Tibial artery (tissue), 4 donors: ENCODE results near the gene POU2AF1.

ENCODE experiments used
- DNase-seq, 2 donors: peaks; one replicate each; pipeline ENCODE4 v3.0.0-alpha.2; 2019
- H3K27ac ChIP-seq, 2 donors: fragments of 200-600 bp; sonication (generic) in 1 of 2; 1 replicate in 1 of 2; 2 replicates in 1 of 2; pipeline ENCODE4 v1.5.1; 2018 to 2019; ENCODE audit warnings: mild to moderate bottlenecking in 1 of 2
- H3K27me3 ChIP-seq, 2 donors: fragments of 200-600 bp; sonication (generic) in 1 of 2; one replicate each; pipeline versions ENCODE4 v1.5.1 to v1.6.0; 2016 to 2019
- H3K36me3 ChIP-seq, 3 donors: fragments of 200-600 bp; sonication (generic) in 2 of 3; one replicate each; pipeline ENCODE4 v1.5.1; 2016 to 2019; ENCODE audit warnings: mild to moderate bottlenecking in 2 of 3
- H3K4me1 ChIP-seq, 4 donors: fragments of 200-600 bp; sonication (generic) in 2 of 4; 1 replicate in 3 of 4; 2 replicates in 1 of 4; pipeline ENCODE4 v1.5.1; 2016 to 2019
- H3K4me3 ChIP-seq, 2 donors: fragments of 200-600 bp; sonication (generic) in 1 of 2; 1 replicate in 1 of 2; 2 replicates in 1 of 2; pipeline ENCODE4 v1.5.1; 2018 to 2019; ENCODE audit warnings: mild to moderate bottlenecking in 2 of 2
- H3K9me3 ChIP-seq, 3 donors: fragments of 200-600 bp; sonication (generic) in 1 of 3; one replicate each; pipeline ENCODE4 v1.5.1; 2016 to 2019
- CTCF ChIP-seq, 2 experiments: fragments of 200-600 bp in 1 of 2; fragments of 450-650 bp in 1 of 2; IDR thresholded peaks; one replicate each; pipeline ENCODE4 v1.5.1; 2017 to 2019; ENCODE audit warnings: antibody characterized with exemption in 2 of 2, mild to moderate bottlenecking in 1 of 2, moderate library complexity in 1 of 2
- intact Hi-C: fragments of 100-400 bp; cut with DNase I; formaldehyde crosslinking; loops from one replicate; pipeline ENCODE4 v1.15.0; 2023; ENCODE audit warnings: low total_unique reads

Gene POU2AF1

GRCh38 chr11:111408789-111409727 lies 30.0 kb upstream of the POU2AF1 start:
- Histone ChIP-seq H3K9me3 (no peaks in the 10 kb centered on the region), H3K36me3 (no peaks in the 10 kb centered on the region), H3K27ac (no peak overlapping the region), H3K4me3 (no peak overlapping the region), H3K4me1 (no peaks in the 10 kb centered on the region), H3K27me3 (no peaks in the 10 kb centered on the region)
- DNase-seq, result no peak
- intact Hi-C loops, result no loop called here
- no peak for TF ChIP-seq CTCF (IDR thresholded peaks at IDR 0.05)

GRCh38 chr11:111407652-111408051 lies 28.6 kb upstream of the POU2AF1 start:
- Histone ChIP-seq H3K27me3 (no peaks in the 10 kb centered on the region), H3K9me3 (no peaks in the 10 kb centered on the region), H3K4me3 (no peak overlapping the region), H3K36me3 (no peaks in the 10 kb centered on the region), H3K27ac (no peak overlapping the region), H3K4me1 (no peaks in the 10 kb centered on the region)
- intact Hi-C loops, result no loop called here
- DNase-seq, result no peak
- no peak for TF ChIP-seq CTCF (IDR thresholded peaks at IDR 0.05)

GRCh38 chr11:111406589-111406988 lies 27.5 kb upstream of the POU2AF1 start:
- Histone ChIP-seq H3K4me1 (no peaks in the 10 kb centered on the region), H3K27ac (no peak overlapping the region), H3K27me3 (no peaks in the 10 kb centered on the region), H3K36me3 (no peaks in the 10 kb centered on the region), H3K4me3 (no peak overlapping the region), H3K9me3 (no peaks in the 10 kb centered on the region)
- intact Hi-C loops, result no loop called here
- DNase-seq, result no peak
- TF ChIP-seq CTCF (IDR thresholded peaks at IDR 0.05), result no peak

GRCh38 chr11:111406091-111406490 lies 27.0 kb upstream of the POU2AF1 start:
- Histone ChIP-seq H3K4me3 (no peak overlapping the region), H3K36me3 (no peaks in the 10 kb centered on the region), H3K27ac (no peak overlapping the region), H3K27me3 (no peaks in the 10 kb centered on the region), H3K4me1 (no peaks in the 10 kb centered on the region), H3K9me3 (no peaks in the 10 kb centered on the region)
- no peak for TF ChIP-seq CTCF (IDR thresholded peaks at IDR 0.05)
- intact Hi-C loops, result no loop called here
- no peak for DNase-seq

GRCh38 chr11:111405551-111405950 lies 26.5 kb upstream of the POU2AF1 start:
- no peaks in the 10 kb centered on the region for H3K4me1 ChIP-seq
- H3K4me3 ChIP-seq, result no peak overlapping the region
- DNase-seq, result no peak
- H3K36me3 ChIP-seq, result no peaks in the 10 kb centered on the region
- no peak overlapping the region for H3K27ac ChIP-seq
- TF ChIP-seq CTCF (IDR thresholded peaks at IDR 0.05), result no peak
- H3K9me3 ChIP-seq, result no peaks in the 10 kb centered on the region
- intact Hi-C loops, result no loop called here
- no peaks in the 10 kb centered on the region for H3K27me3 ChIP-seq
